ENCODE data around the gene ARHGEF28.

Gene ARHGEF28

GRCh38 chr5:73912821-73913271 is 286.9 kb downstream of the ARHGEF28 start:
- TF ChIP-seq CTCF (IDR thresholded peaks at IDR 0.05; ENCODE audit: low read depth, low read length) (no peak), POLR2A (IDR thresholded peaks at IDR 0.05; ENCODE audit: extremely low read depth, insufficient read length) (no peak)
- no peak overlapping the region for H3K4me3 ChIP-seq (ENCODE audit: low read depth, low read length)
- DNase-seq (ENCODE audit: low read depth): no peak

GRCh38 chr5:73913971-73914370 is 288.0 kb downstream of the ARHGEF28 start:
- H3K4me3 ChIP-seq (ENCODE audit: low read depth, low read length): no peak overlapping the region
- no peak for DNase-seq (ENCODE audit: low read depth)
- TF ChIP-seq MAX (IDR thresholded peaks at IDR 0.05; ENCODE audit: low read depth, low read length) (no peak), CTCF (IDR thresholded peaks at IDR 0.05; ENCODE audit: low read depth, low read length) (no peak), MYC (IDR thresholded peaks at IDR 0.05; ENCODE audit: low read depth, low read length) (no peak), POLR2A (IDR thresholded peaks at IDR 0.05; ENCODE audit: extremely low read depth, insufficient read length) (no peak)

GRCh38 chr5:73915345-73915744 is 289.3 kb downstream of the ARHGEF28 start:
- no peak for DNase-seq (ENCODE audit: low read depth)
- TF ChIP-seq MYC (IDR thresholded peaks at IDR 0.05; ENCODE audit: low read depth, low read length) (no peak), CTCF (IDR thresholded peaks at IDR 0.05; ENCODE audit: low read depth, low read length) (no peak), POLR2A (IDR thresholded peaks at IDR 0.05; ENCODE audit: extremely low read depth, insufficient read length) (no peak), MAX (IDR thresholded peaks at IDR 0.05; ENCODE audit: low read depth, low read length) (no peak)
- H3K4me3 ChIP-seq (ENCODE audit: low read depth, low read length): no peak overlapping the region

GRCh38 chr5:73917433-73917832 is 291.4 kb downstream of the ARHGEF28 start:
- no peak for DNase-seq (ENCODE audit: low read depth)
- no peak for TF ChIP-seq MYC (IDR thresholded peaks at IDR 0.05; ENCODE audit: low read depth, low read length)
- no peak for TF ChIP-seq POLR2A (IDR thresholded peaks at IDR 0.05; ENCODE audit: extremely low read depth, insufficient read length)
- TF ChIP-seq MAX (IDR thresholded peaks at IDR 0.05; ENCODE audit: low read depth, low read length): no peak
- no peak for TF ChIP-seq CTCF (IDR thresholded peaks at IDR 0.05; ENCODE audit: low read depth, low read length)

GRCh38 chr5:73917891-73918290 is 291.9 kb downstream of the ARHGEF28 start:
- no peak for TF ChIP-seq MYC (IDR thresholded peaks at IDR 0.05; ENCODE audit: low read depth, low read length)
- no peak for DNase-seq (ENCODE audit: low read depth)
- no peak overlapping the region for H3K4me3 ChIP-seq (ENCODE audit: low read depth, low read length)

More at GRCh38 chr5:73917433-73917832, 291.4 kb downstream of the ARHGEF28 start:
- no peak overlapping the region for H3K4me3 ChIP-seq (ENCODE audit: low read depth, low read length)

- TF ChIP-seq MAX (IDR thresholded peaks at IDR 0.05; ENCODE audit: low read depth, low read length) (no peak), MYC (IDR thresholded peaks at IDR 0.05; ENCODE audit: low read depth, low read length) (no peak)
- no peak for DNase-seq (ENCODE audit: low read depth)
Measured at GRCh38 chr5:73918791-73919221, 292.8 kb downstream of the ARHGEF28 start.

GRCh38 chr5:73921741-73922140 is 295.7 kb downstream of the ARHGEF28 start:
- no peak for TF ChIP-seq POLR2A (IDR thresholded peaks at IDR 0.05; ENCODE audit: extremely low read depth, insufficient read length)
- no peak for TF ChIP-seq MAX (IDR thresholded peaks at IDR 0.05; ENCODE audit: low read depth, low read length)
- DNase-seq (ENCODE audit: low read depth): no peak
- no peak overlapping the region for H3K4me3 ChIP-seq (ENCODE audit: low read depth, low read length)

More at GRCh38 chr5:73918791-73919221, 292.8 kb downstream of the ARHGEF28 start:
- no peak overlapping the region for H3K4me3 ChIP-seq (ENCODE audit: low read depth, low read length)

Data from NB4 (cell line).